Measurements from ENCODE around the gene WARS2. TPM values are rescaled to one million over a fixed set of nuclear protein-coding genes. Genes with fewer than 3 reads are reported as not detected.

Gene WARS2
- total RNA-seq, 1 experiment from 2014 or later = 13.3 TPM

DNA sequence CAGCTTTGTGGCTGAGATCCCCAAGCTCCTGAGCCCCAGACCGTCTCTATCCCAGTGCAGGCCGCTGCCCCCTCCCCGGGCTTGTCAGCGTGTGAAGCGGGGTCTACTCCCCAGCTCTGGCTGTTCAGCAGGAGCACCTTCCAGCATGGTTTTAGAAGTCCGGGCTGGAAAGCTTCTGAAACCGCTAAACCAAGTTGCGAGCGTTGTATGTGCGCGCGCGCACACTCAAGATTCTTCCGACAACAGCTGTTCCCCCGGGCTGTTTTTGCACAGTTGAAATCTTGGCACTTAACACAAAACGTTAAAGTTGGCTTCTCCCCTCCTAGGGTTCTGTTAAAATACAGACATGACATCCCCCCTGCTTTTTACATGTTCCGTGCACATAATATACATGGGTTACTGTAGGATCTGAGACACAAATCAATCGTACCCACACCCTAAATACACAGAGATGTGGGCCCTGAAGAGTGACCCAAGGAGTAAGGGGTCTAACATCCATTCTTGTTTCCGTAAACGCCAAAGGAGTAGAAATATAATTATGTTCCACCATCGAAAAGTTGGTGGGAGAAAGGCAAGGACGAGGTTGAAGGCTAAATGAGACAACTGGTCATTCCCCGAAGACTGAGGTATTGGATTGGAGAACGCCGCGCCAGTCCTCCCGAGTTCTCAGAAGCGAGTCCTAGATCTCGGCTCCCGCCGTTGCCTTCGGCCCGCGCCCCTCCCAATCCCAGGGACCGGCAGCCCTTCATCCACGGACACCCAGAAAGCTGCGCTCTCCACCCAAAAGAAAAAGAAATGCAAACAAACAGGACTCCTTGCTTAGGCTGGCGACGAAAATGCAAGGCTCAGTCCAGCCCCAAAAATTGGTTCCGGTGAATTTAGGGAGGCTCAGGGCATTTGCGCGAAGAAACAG lies 153.6 kb downstream of the WARS2 start:
- Histone ChIP-seq H3K27me3 (replicated peaks; ENCODE audit: insufficient read depth, low read depth, low read length, poor library complexity) (peaks cover 21% of the 10 kb centered on the region), H3K4me1 (ENCODE audit: insufficient read depth, low read length, poor library complexity, severe bottlenecking) (peaks cover 4% of the 10 kb centered on the region), H3K4me3 (ENCODE audit: low read depth, low read length, poor library complexity, severe bottlenecking) (peak overlapping the region; percentile 44), H3K27ac (ENCODE audit: low read depth, low read length, poor library complexity, severe bottlenecking) (no peak overlapping the region), H3K36me3 (ENCODE audit: insufficient read depth, low read length, poor library complexity, severe bottlenecking) (no peaks in the 10 kb centered on the region), H3K9me3 (ENCODE audit: low read depth, low read length, poor library complexity, severe bottlenecking) (no peaks in the 10 kb centered on the region)
- intact Hi-C loops (cut with micrococcal nuclease; ENCODE audit: unreplicated experiment) = no loop called here
- TF ChIP-seq CTCF (conservative IDR thresholded peaks at IDR 0.05; ENCODE audit: low read depth, low read length) (no peak), EZH2 (IDR thresholded peaks at IDR 0.05; ENCODE audit: borderline replicate concordance, low read depth, low read length, poor library complexity, severe bottlenecking) (no peak)
- POLR2A ChIA-PET (ENCODE audit: low non-redundant PET) = no interaction called here
- CTCF ChIA-PET = no interaction called here
- BruUV-seq (replicated peaks) = no TSS peak
- no peak for DNase-seq (ENCODE audit: low spot score)

GRCh38 chr1:118985640-118986554 lies 154.6 kb downstream of the WARS2 start:
- H3K9me3 ChIP-seq (ENCODE audit: low read depth, low read length, poor library complexity, severe bottlenecking) = no peaks in the 10 kb centered on the region
- no TSS peak for BruUV-seq (replicated peaks)
- ChIA-PET POLR2A (ENCODE audit: low non-redundant PET) (no interaction called here), CTCF (no interaction called here)
- H3K4me3 ChIP-seq (ENCODE audit: low read depth, low read length, poor library complexity, severe bottlenecking) = no peak overlapping the region
- H3K27me3 ChIP-seq (replicated peaks; ENCODE audit: insufficient read depth, low read depth, low read length, poor library complexity) = peaks cover 21% of the 10 kb centered on the region
- intact Hi-C loops (cut with micrococcal nuclease; ENCODE audit: unreplicated experiment) = no loop called here
- peaks cover 4% of the 10 kb centered on the region for H3K4me1 ChIP-seq (ENCODE audit: insufficient read depth, low read length, poor library complexity, severe bottlenecking)
- H3K36me3 ChIP-seq (ENCODE audit: insufficient read depth, low read length, poor library complexity, severe bottlenecking) = no peaks in the 10 kb centered on the region
- no peak for DNase-seq (ENCODE audit: low spot score)
- H3K27ac ChIP-seq (ENCODE audit: low read depth, low read length, poor library complexity, severe bottlenecking) = no peak overlapping the region
- TF ChIP-seq EZH2 (IDR thresholded peaks at IDR 0.05; ENCODE audit: borderline replicate concordance, low read depth, low read length, poor library complexity, severe bottlenecking) (no peak), CTCF (conservative IDR thresholded peaks at IDR 0.05; ENCODE audit: low read depth, low read length) (no peak)

DNA sequence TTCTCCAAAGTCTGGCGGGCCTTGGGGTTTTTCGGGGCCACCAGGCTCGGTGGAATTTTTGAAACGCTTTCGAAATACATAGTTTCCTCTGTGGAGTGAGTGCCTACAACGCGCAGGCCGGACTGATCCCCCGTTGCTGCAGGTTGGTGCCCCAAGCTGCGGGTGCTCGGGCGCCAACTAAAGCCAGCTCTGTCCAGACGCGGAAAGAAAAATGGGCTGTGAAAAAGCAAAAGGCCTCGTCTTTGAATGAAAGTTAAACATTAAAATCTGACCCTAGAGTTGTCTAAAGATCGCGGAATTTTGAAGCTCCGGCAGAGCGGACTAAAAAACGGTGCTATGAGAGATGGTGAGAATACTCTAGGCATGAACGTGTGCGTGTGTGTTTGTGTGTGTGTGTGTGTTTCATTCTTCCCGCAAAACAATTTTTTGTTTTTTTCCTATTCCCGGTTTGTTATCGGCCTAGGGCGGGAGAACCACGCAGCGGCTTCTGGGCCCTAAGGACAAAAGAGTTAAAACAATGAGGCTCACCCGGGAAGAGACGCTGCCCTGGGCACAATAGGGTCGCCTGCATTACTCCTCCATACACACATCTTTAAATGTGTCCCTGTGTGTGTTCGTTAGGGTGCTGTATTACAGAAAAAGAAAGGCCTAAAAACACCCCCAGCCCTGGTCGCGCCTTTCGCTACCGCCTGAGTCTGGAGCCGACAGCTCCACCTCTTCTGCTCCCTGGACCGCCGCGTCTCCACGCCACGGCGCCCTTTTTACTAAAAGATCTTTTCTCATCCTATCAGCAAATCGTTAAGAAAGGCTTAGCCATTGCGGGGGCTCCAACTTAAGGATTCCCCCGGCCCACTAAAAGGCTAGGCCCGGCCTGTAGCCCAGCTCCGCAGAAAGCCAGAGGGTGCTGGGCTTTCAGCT lies 155.5 kb downstream of the WARS2 start:
- CTCF ChIA-PET = no interaction called here
- no peaks in the 10 kb centered on the region for H3K9me3 ChIP-seq (ENCODE audit: low read depth, low read length, poor library complexity, severe bottlenecking)
- no peak overlapping the region for H3K4me3 ChIP-seq (ENCODE audit: low read depth, low read length, poor library complexity, severe bottlenecking)
- H3K27me3 ChIP-seq (replicated peaks; ENCODE audit: insufficient read depth, low read depth, low read length, poor library complexity) = peaks cover 21% of the 10 kb centered on the region
- no peak for DNase-seq (ENCODE audit: low spot score)
- no peak overlapping the region for H3K27ac ChIP-seq (ENCODE audit: low read depth, low read length, poor library complexity, severe bottlenecking)
- POLR2A ChIA-PET (ENCODE audit: low non-redundant PET) = no interaction called here
- intact Hi-C loops (cut with micrococcal nuclease; ENCODE audit: unreplicated experiment) = no loop called here
- peaks cover 4% of the 10 kb centered on the region for H3K4me1 ChIP-seq (ENCODE audit: insufficient read depth, low read length, poor library complexity, severe bottlenecking)
- TF ChIP-seq EZH2 (IDR thresholded peaks at IDR 0.05; ENCODE audit: borderline replicate concordance, low read depth, low read length, poor library complexity, severe bottlenecking) = no peak
- no peak for TF ChIP-seq CTCF (conservative IDR thresholded peaks at IDR 0.05; ENCODE audit: low read depth, low read length)
- H3K36me3 ChIP-seq (ENCODE audit: insufficient read depth, low read length, poor library complexity, severe bottlenecking) = no peaks in the 10 kb centered on the region
- no TSS peak for BruUV-seq (replicated peaks)
